K562 (cell line): ENCODE measurements around the gene KDM4C. TPM values are rescaled to one million over a fixed set of nuclear protein-coding genes. Genes with fewer than 3 reads are reported as not detected.

Experiments used
- ATAC-seq: fragments of 200-7000 bp; cut with Tn5 transposase; 3 replicates; pipeline ENCODE4 v1.9.1; 2020; ENCODE audit warnings: moderate library complexity
- BruUV-seq: library from RNA; stranded (reverse); fragments of 400-500 nt; replicated peaks from 2 replicates; lab custom pipeline; 2021; lab: Mats Ljungman, UMichigan
- CTCF ChIA-PET: fragments of 300-600 bp; formaldehyde crosslinking; extraction: SDS; loops from one replicate; lab custom pipeline; 2021; ENCODE audit warnings: low intra/inter-chr PET ratio; lab: Yijun Ruan, JAX
- POLR2A ChIA-PET: fragments of 300-600, 350-650 bp; sonication (Branson Sonifier 250); formaldehyde crosslinking; extraction: SDS; loops from one replicate; lab custom pipeline; 2021; ENCODE audit warnings: antibody characterized with exemption, inconsistent platforms; lab: Yijun Ruan, JAX
- DNase-seq, 4 experiments: peaks; one replicate each; pipeline versions ENCODE4 v3.0.0 to v3.0.0-alpha.2; 2011 to 2018; ENCODE audit warnings: low spot score in 3 of 4, mixed read lengths in 3 of 4; ENCODE audit errors: extremely low read depth in 1 of 4
- FAIRE-seq: peaks from 2 replicates; lab custom pipeline; 2011; peaks lifted over from hg19 to GRCh38; lab: Jason Lieb, UNC
- H2AFZ ChIP-seq: 2 replicates; pipeline ENCODE4 v1.6.0; 2011; ENCODE audit warnings: low read depth, low read length, control low read depth, inconsistent platforms
- H3K27ac ChIP-seq: fragments of 200-600 bp; 3 replicates; pipeline ENCODE4 v1.8.0; 2011; ENCODE audit warnings: low read depth, mild to moderate bottlenecking, control low read depth, inconsistent platforms, low read length, moderate library complexity, mixed read lengths; ENCODE audit errors: extremely low read depth
- H3K27me3 ChIP-seq, 2 experiments: fragments of 300-600 bp in 1 of 2; 2 replicates in 1 of 2; 3 replicates in 1 of 2; pipeline versions ENCODE4 v1.6.0 to v1.8.0; 2011; ENCODE audit warnings: inconsistent platforms in 2 of 2, low read length in 2 of 2, mild to moderate bottlenecking in 1 of 2, mixed read lengths in 1 of 2, moderate library complexity in 1 of 2; ENCODE audit not compliant: control insufficient read depth in 2 of 2, insufficient read depth in 2 of 2
- H3K36me3 ChIP-seq: fragments of 300-600 bp; 3 replicates; pipeline ENCODE4 v1.8.0; 2011; ENCODE audit warnings: mild to moderate bottlenecking, low read length, inconsistent platforms; ENCODE audit not compliant: control insufficient read depth, insufficient read depth
- H3K4me1 ChIP-seq, 2 experiments: fragments of 200-600 bp in 1 of 2; replicated peaks in 1 of 2; 2 replicates in 1 of 2; 3 replicates in 1 of 2; pipeline versions ENCODE4 v1.5.1 to v1.8.0; 2011; ENCODE audit warnings: inconsistent platforms in 2 of 2, low read length in 2 of 2, mild to moderate bottlenecking in 1 of 2, mixed read lengths in 1 of 2, moderate library complexity in 1 of 2; ENCODE audit not compliant: control insufficient read depth in 2 of 2, insufficient read depth in 2 of 2
- H3K4me2 ChIP-seq: 2 replicates; pipeline ENCODE4 v1.6.1; 2011; ENCODE audit warnings: low read length, control low read depth, inconsistent platforms, mixed read lengths; ENCODE audit not compliant: insufficient read depth
- H3K4me3 ChIP-seq: fragments of 200-600 bp; sonication (generic), shearing (Covaris generic); 2 replicates; pipeline ENCODE4 v1.5.1; 2016; ENCODE audit warnings: control low read depth, inconsistent platforms
- H3K79me2 ChIP-seq: fragments of 200-600 bp; 3 replicates; pipeline ENCODE4 v1.8.0; 2011; ENCODE audit warnings: low read length, inconsistent platforms; ENCODE audit not compliant: control insufficient read depth, insufficient read depth
- H3K9ac ChIP-seq, 2 experiments: 2 replicates each; pipeline versions ENCODE4 v1.6.0 to v1.6.1; 2011; ENCODE audit warnings: low read depth in 2 of 2, low read length in 2 of 2, control low read depth in 1 of 2, inconsistent platforms in 1 of 2, mild to moderate bottlenecking in 1 of 2, mixed read lengths in 1 of 2; ENCODE audit not compliant: insufficient read depth in 1 of 2
- H3K9me1 ChIP-seq: one replicate; pipeline ENCODE4 v1.6.0; 2011; ENCODE audit warnings: inconsistent platforms, mild to moderate bottlenecking, low read length, moderate library complexity; ENCODE audit not compliant: control insufficient read depth, insufficient read depth
- H3K9me3 ChIP-seq: replicated peaks from 2 replicates; pipeline ENCODE4 v1.5.1; 2011; ENCODE audit warnings: low read depth, low read length, inconsistent platforms; ENCODE audit not compliant: control insufficient read depth, insufficient read depth
- H4K20me1 ChIP-seq: replicated peaks from 2 replicates; pipeline ENCODE4 v1.6.1; 2011; ENCODE audit warnings: low read length, inconsistent platforms, mixed read lengths; ENCODE audit not compliant: control insufficient read depth, insufficient read depth
- RREB1 ChIP-seq: fragments of 250-450 bp; sonication (Bioruptor Pico); IDR thresholded peaks from 2 replicates; pipeline ENCODE4 v1.4.0; 2020
- SRSF1 ChIP-seq: fragments of 200-400 bp; formaldehyde crosslinking; IDR thresholded peaks from 2 replicates; pipeline ENCODE4 v1.6.1; 2017; ENCODE audit warnings: mild to moderate bottlenecking, low read depth, low read length, moderate library complexity
- WGBS: fragments of 100-300 bp; shearing (Covaris generic); methylation state at CpG from one replicate; pipeline ENCODE4 v1.1.6; 2016; ENCODE audit warnings: low coverage, mixed read lengths; ENCODE audit not compliant: insufficient coverage; ENCODE audit errors: missing lambda C conversion rate; 5-methylcytosine and 5-hydroxymethylcytosine counted together
- in situ Hi-C: fragments of 300-500 bp; cut with MboI; formaldehyde crosslinking; loops from 4 replicates; pipeline ENCODE4 v1.15.0; 2018; ENCODE audit warnings: inconsistent platforms, mixed read lengths
- intact Hi-C: fragments of 100-400 bp; cut with micrococcal nuclease; formaldehyde crosslinking; loops from 2 replicates; pipeline ENCODE4 v1.14.2; 2022
- polyA plus RNA-seq, 8 experiments: library from polyadenylated mRNA; depleted of rRNA in 4 of 8; stranded (reverse) in 5 of 8; unstranded in 3 of 8; fragments of >200 nt; fragmentation: Nextera tagmentation in 2 of 8; fragmentation: Illumina TruSeq in 1 of 8; extraction: Ambion mirVana in 2 of 8; extraction: Trizol in 1 of 8; gene quantifications; 2 replicates each; pipeline versions ENCODE4 v1.2.1 to v1.2.3, GENCODE V29; 2011 to 2014; ENCODE audit warnings: inconsistent platforms in 1 of 8, missing spikeins in 1 of 8
- total RNA-seq, 7 experiments: library from RNA; depleted of rRNA in 6 of 7; stranded (reverse); fragments of >200 nt in 6 of 7; fragmentation: Illumina TruSeq in 2 of 7; extraction: Trizol in 2 of 7; gene quantifications; 2 replicates each; pipeline versions ENCODE4 v1.2.1 to v1.2.3, GENCODE V29; 2011 to 2021; ENCODE audit warnings: low replicate concordance in 1 of 7
- TF ChIP-seq, protein P1 (sequence below), 2 experiments: IDR thresholded peaks in 1 of 2; conservative IDR thresholded peaks in 1 of 2; 2 replicates each; pipeline ENCODE4 v1.6.1; 2016; ENCODE audit warnings: low read depth in 2 of 2, mild to moderate bottlenecking in 1 of 2, missing compliant biosample characterization in 1 of 2, missing genetic modification characterization in 1 of 2, moderate library complexity in 1 of 2

The KDM4C gene
- total and polyA plus RNA-seq, 9 of the 15 experiments (the other 6 are each of a cell fraction or from before 2014, with no cell fraction given): 5.4 to 17.0 (median 12.6) TPM

- FAIRE-seq (no peak), DNase-seq (no peak), ATAC-seq (no peak)
- Histone ChIP-seq H3K79me2 (no peaks in the 10 kb centered on the region), H3K9me1 (no peaks in the 10 kb centered on the region), H3K36me3 (no peaks in the 10 kb centered on the region), H3K4me2 (no peak overlapping the region), H3K27ac (no peak overlapping the region), H3K9ac (no peak overlapping the region), H3K9me3 (no peaks in the 10 kb centered on the region), H2AFZ (no peak overlapping the region), H3K4me3 (no peak overlapping the region), H3K27me3 (peaks cover 0 to 2% of the 10 kb centered on the region in 2 experiments; a peak in 3 of 5 replicates), H4K20me1 (no peaks in the 10 kb centered on the region), H3K4me1 (peaks cover 0 to 5% of the 10 kb centered on the region in 2 experiments; a peak in 2 of 5 replicates)
- in situ Hi-C loops: no loop called here
- no peak for TF ChIP-seq SRSF1
- TF ChIP-seq, protein P1, sequence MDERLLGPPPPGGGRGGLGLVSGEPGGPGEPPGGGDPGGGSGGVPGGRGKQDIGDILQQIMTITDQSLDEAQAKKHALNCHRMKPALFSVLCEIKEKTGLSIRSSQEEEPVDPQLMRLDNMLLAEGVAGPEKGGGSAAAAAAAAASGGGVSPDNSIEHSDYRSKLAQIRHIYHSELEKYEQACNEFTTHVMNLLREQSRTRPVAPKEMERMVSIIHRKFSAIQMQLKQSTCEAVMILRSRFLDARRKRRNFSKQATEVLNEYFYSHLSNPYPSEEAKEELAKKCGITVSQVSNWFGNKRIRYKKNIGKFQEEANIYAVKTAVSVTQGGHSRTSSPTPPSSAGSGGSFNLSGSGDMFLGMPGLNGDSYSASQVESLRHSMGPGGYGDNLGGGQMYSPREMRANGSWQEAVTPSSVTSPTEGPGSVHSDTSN (CRISPR knock-in tag; IDR thresholded peaks at IDR 0.05; ENCODE audit: low read depth): no peak
- TF ChIP-seq, protein P1 (tag; conservative IDR thresholded peaks at IDR 0.05; ENCODE audit: low read depth): no peak
- TF ChIP-seq RREB1: no peak
- WGBS: 30% methylated on average over 6 of the region's 9 CpGs
- no TSS peak for BruUV-seq
- intact Hi-C loops: no loop called here
- ChIA-PET POLR2A (no interaction called here), CTCF (no interaction called here)
Observed at GRCh38 chr9:6716766-6717165, 41.0 kb upstream of the KDM4C start.
